Upper lobe of left lung (tissue), 4 donors: Measurements from ENCODE around the gene AKR1B15.
"Not testable (repeated sequence)": the region's sequence is repeated elsewhere in the genome, so short reads cannot be mapped to it uniquely, and the experiment has no call there.

Experiments
- EP300 ChIP-seq, 4 donors: sonication (generic); formaldehyde crosslinking; IDR thresholded peaks; one replicate each; pipeline ENCODE4 v1.5.1; 2017; ENCODE audit warnings: antibody characterized with exemption in 4 of 4, control low read depth in 2 of 4
- POLR2A ChIP-seq, 4 donors: fragments of 450-650 bp; IDR thresholded peaks; one replicate each; pipeline ENCODE4 v1.5.1; 2016 to 2017; ENCODE audit warnings: antibody characterized with exemption in 4 of 4, mild to moderate bottlenecking in 2 of 4
- POLR2AphosphoS5 ChIP-seq, 2 donors: sonication (generic); formaldehyde crosslinking; IDR thresholded peaks; one replicate each; pipeline ENCODE4 v1.5.1; 2017; ENCODE audit warnings: antibody characterized with exemption in 2 of 2
- TF ChIP-seq, protein P1 (sequence below), 6 experiments: fragments of 450-650 bp in 4 of 6; fragments of 200-600 bp in 2 of 6; sonication (generic) in 2 of 6; IDR thresholded peaks; one replicate each; pipeline ENCODE4 v1.5.1; 2016 to 2019; ENCODE audit warnings: antibody characterized with exemption in 6 of 6

DNA sequence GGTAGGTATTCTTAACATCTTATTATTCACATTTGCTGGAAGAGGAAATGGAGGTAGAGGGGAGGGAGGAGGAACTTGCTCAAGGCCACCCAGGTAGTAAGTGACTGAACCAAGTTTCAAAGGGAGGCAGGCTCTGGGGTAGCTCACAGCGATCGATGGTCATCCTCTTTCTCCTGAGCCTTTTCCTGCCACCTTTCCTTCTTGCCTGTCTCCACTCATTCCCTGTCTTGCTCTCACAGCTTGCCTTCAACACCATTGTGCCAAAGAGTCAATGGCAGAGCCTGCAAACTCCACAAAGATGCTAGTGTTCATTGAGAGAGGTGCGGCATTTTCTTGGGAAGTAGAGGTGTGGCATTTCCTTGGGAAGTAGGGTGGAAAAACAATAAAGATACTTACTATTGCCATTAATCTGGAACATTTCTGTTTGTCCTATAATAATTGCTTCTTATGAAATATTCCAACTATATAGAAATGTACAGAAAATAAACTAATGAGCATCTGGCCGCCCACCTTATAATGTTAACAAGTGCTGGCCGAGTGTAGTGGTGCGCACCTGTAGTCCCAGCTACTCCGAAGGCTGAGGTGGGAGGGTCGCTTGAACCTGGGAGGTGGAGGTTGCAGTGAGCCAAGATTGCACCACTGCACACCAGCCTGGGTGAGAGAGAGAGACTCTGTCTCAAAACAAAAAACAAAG is 7.3 kb upstream of the AKR1B15 start:
- TF ChIP-seq, protein P1, sequence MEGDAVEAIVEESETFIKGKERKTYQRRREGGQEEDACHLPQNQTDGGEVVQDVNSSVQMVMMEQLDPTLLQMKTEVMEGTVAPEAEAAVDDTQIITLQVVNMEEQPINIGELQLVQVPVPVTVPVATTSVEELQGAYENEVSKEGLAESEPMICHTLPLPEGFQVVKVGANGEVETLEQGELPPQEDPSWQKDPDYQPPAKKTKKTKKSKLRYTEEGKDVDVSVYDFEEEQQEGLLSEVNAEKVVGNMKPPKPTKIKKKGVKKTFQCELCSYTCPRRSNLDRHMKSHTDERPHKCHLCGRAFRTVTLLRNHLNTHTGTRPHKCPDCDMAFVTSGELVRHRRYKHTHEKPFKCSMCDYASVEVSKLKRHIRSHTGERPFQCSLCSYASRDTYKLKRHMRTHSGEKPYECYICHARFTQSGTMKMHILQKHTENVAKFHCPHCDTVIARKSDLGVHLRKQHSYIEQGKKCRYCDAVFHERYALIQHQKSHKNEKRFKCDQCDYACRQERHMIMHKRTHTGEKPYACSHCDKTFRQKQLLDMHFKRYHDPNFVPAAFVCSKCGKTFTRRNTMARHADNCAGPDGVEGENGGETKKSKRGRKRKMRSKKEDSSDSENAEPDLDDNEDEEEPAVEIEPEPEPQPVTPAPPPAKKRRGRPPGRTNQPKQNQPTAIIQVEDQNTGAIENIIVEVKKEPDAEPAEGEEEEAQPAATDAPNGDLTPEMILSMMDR (IDR thresholded peaks at IDR 0.05) = not testable (repeated sequence)
- not testable (repeated sequence) for TF ChIP-seq POLR2A, EP300, POLR2AphosphoS5 (IDR thresholded peaks at IDR 0.05)
